ENCODE data around the gene RASSF3. TPM values are rescaled to one million over a fixed set of nuclear protein-coding genes. Genes with fewer than 3 reads are reported as not detected.
"Not testable (repeated sequence)": the region's sequence is repeated elsewhere in the genome, so short reads cannot be mapped to it uniquely, and the experiment has no call there.

Gene RASSF3
- polyA plus RNA-seq, 1 donor (not counting 4 experiments of a cell fraction or from before 2014, with no cell fraction given) = 9.6 TPM

- Histone ChIP-seq H4K20me1 (ENCODE audit: control insufficient read depth, extremely low read depth, insufficient read depth, low read length) (no peaks in the 10 kb centered on the region), H3K79me2 (ENCODE audit: control insufficient read depth, insufficient read depth, low read length) (no peaks in the 10 kb centered on the region), H3K27ac (ENCODE audit: control insufficient read depth, insufficient read depth, low read length) (no peak overlapping the region), H3K9me3 (ENCODE audit: control insufficient read depth, low read depth, low read length) (no peaks in the 10 kb centered on the region), H3K27me3 (ENCODE audit: control insufficient read depth, extremely low read depth, insufficient read depth, low read length) (peaks cover 8% of the 10 kb centered on the region), H2AFZ (ENCODE audit: control insufficient read depth, low read length) (no peak overlapping the region), H3K9me1 (ENCODE audit: control insufficient read depth, extremely low read depth, insufficient read depth, low read length) (no peaks in the 10 kb centered on the region), H3K36me3 (ENCODE audit: control insufficient read depth in 2 of 2, extremely low read depth in 1 of 2, insufficient read depth in 2 of 2, low read length in 2 of 2) (no peaks in the 10 kb centered on the region), H3K4me1 (ENCODE audit: control insufficient read depth, extremely low read depth, insufficient read depth, low read length) (no peaks in the 10 kb centered on the region), H3K9ac (ENCODE audit: control insufficient read depth, extremely low read depth, insufficient read depth, low read length) (no peak overlapping the region), H3K4me3 (ENCODE audit: control insufficient read depth in 2 of 3, extremely low read depth in 1 of 3, insufficient read depth in 2 of 3, low read depth in 1 of 3, low read length in 3 of 3) (no peak overlapping the region), H3K4me2 (ENCODE audit: control insufficient read depth, extremely low read depth, insufficient read depth, low read depth, low read length) (no peak overlapping the region)
- DNase-seq (ENCODE audit: low read depth, low spot score) (no peak), FAIRE-seq (no peak)
- dilution Hi-C loops (cut with MboI; ENCODE audit: extremely low pct_ligation_motif_present, low sequenced_read_pairs) = no loop called here
- TF ChIP-seq CTCF (optimal IDR thresholded peaks at IDR 0.05 in 1 of 3, IDR thresholded peaks at IDR 0.05 in 1 of 3, conservative IDR thresholded peaks at IDR 0.05 in 1 of 3; ENCODE audit: extremely low read depth in 1 of 3, insufficient read depth in 2 of 3, low read length in 3 of 3) (no peak), EZH2 (IDR thresholded peaks at IDR 0.05; ENCODE audit: low read length) (no peak)
Observed at GRCh38 chr12:64582114-64582513, 28.2 kb upstream of the RASSF3 start.

GRCh38 chr12:64582862-64583261 is 27.4 kb upstream of the RASSF3 start:
- Histone ChIP-seq H3K36me3 (ENCODE audit: control insufficient read depth in 2 of 2, extremely low read depth in 1 of 2, insufficient read depth in 2 of 2, low read length in 2 of 2) (no peaks in the 10 kb centered on the region), H2AFZ (ENCODE audit: control insufficient read depth, low read length) (no peak overlapping the region), H3K9me3 (ENCODE audit: control insufficient read depth, low read depth, low read length) (no peaks in the 10 kb centered on the region), H3K9me1 (ENCODE audit: control insufficient read depth, extremely low read depth, insufficient read depth, low read length) (no peaks in the 10 kb centered on the region), H4K20me1 (ENCODE audit: control insufficient read depth, extremely low read depth, insufficient read depth, low read length) (no peaks in the 10 kb centered on the region), H3K4me1 (ENCODE audit: control insufficient read depth, extremely low read depth, insufficient read depth, low read length) (no peaks in the 10 kb centered on the region), H3K4me3 (ENCODE audit: control insufficient read depth in 2 of 3, extremely low read depth in 1 of 3, insufficient read depth in 2 of 3, low read depth in 1 of 3, low read length in 3 of 3) (no peak overlapping the region), H3K9ac (ENCODE audit: control insufficient read depth, extremely low read depth, insufficient read depth, low read length) (no peak overlapping the region), H3K27ac (ENCODE audit: control insufficient read depth, insufficient read depth, low read length) (no peak overlapping the region), H3K79me2 (ENCODE audit: control insufficient read depth, insufficient read depth, low read length) (no peaks in the 10 kb centered on the region), H3K4me2 (ENCODE audit: control insufficient read depth, extremely low read depth, insufficient read depth, low read depth, low read length) (no peak overlapping the region), H3K27me3 (ENCODE audit: control insufficient read depth, extremely low read depth, insufficient read depth, low read length) (peaks cover 8% of the 10 kb centered on the region)
- dilution Hi-C loops (cut with MboI; ENCODE audit: extremely low pct_ligation_motif_present, low sequenced_read_pairs) = no loop called here
- no peak for DNase-seq (ENCODE audit: low read depth, low spot score)
- no peak for FAIRE-seq
- TF ChIP-seq CTCF (optimal IDR thresholded peaks at IDR 0.05 in 1 of 3, IDR thresholded peaks at IDR 0.05 in 1 of 3, conservative IDR thresholded peaks at IDR 0.05 in 1 of 3; ENCODE audit: extremely low read depth in 1 of 3, insufficient read depth in 2 of 3, low read length in 3 of 3) (no peak), EZH2 (IDR thresholded peaks at IDR 0.05; ENCODE audit: low read length) (no peak)

- H3K9ac ChIP-seq (ENCODE audit: control insufficient read depth, extremely low read depth, insufficient read depth, low read length); H3K79me2 ChIP-seq (ENCODE audit: control insufficient read depth, insufficient read depth, low read length); H4K20me1 ChIP-seq (ENCODE audit: control insufficient read depth, extremely low read depth, insufficient read depth, low read length); H3K9me3 ChIP-seq (ENCODE audit: control insufficient read depth, low read depth, low read length); H3K4me3 ChIP-seq (ENCODE audit: control insufficient read depth in 2 of 3, extremely low read depth in 1 of 3, insufficient read depth in 2 of 3, low read depth in 1 of 3, low read length in 3 of 3); dilution Hi-C loops (cut with MboI; ENCODE audit: extremely low pct_ligation_motif_present, low sequenced_read_pairs); FAIRE-seq; DNase-seq (ENCODE audit: low read depth, low spot score); H3K9me1 ChIP-seq (ENCODE audit: control insufficient read depth, extremely low read depth, insufficient read depth, low read length); H3K27ac ChIP-seq (ENCODE audit: control insufficient read depth, insufficient read depth, low read length); H3K36me3 ChIP-seq (ENCODE audit: control insufficient read depth in 2 of 2, extremely low read depth in 1 of 2, insufficient read depth in 2 of 2, low read length in 2 of 2); H3K4me1 ChIP-seq (ENCODE audit: control insufficient read depth, extremely low read depth, insufficient read depth, low read length); H3K4me2 ChIP-seq (ENCODE audit: control insufficient read depth, extremely low read depth, insufficient read depth, low read depth, low read length); H3K27me3 ChIP-seq (ENCODE audit: control insufficient read depth, extremely low read depth, insufficient read depth, low read length); H2AFZ ChIP-seq (ENCODE audit: control insufficient read depth, low read length): not testable (repeated sequence)
Observed at GRCh38 chr12:64583395-64583770, 26.9 kb upstream of the RASSF3 start.

Data from keratinocyte (primary cell).